Measurements from ENCODE around the gene IGSF10. TPM values are rescaled to one million over a fixed set of nuclear protein-coding genes. Genes with fewer than 3 reads are reported as not detected.

IGSF10 gene
- total and polyA plus RNA-seq, 2 of the 8 experiments (the other 6 are each of a cell fraction or from before 2014, with no cell fraction given): 0.59 to 0.95 TPM

DNA sequence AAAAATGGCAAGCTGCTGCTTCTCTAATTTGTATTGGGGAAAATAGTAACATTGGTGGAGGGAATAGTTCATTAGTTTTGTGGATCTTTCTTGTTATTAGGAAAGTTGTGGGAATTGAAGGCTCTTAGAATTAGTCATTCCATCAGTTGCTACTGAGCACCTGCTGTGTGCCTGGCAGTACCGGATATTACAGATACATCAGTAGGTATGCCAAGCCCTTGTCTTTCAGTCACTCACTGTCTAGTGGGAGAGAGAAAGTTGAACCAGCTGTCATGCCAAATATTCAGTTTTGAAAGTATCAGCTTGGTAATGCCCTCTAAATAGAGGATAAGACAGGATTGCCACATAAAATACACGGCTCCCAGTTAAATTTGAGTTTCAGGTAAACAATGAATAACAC lies 32.5 kb downstream of the IGSF10 start (continued):
- TF ChIP-seq TBP (IDR thresholded peaks at IDR 0.05; ENCODE audit: low read depth, low read length): no peak
- TF ChIP-seq CTCF (IDR thresholded peaks at IDR 0.05; ENCODE audit: control extremely low read depth in 1 of 3, insufficient read depth in 1 of 3, low read depth in 1 of 3, low read length in 3 of 3): no peak
- no peak for TF ChIP-seq SIN3A (conservative IDR thresholded peaks at IDR 0.05 in 1 of 2, IDR thresholded peaks at IDR 0.05 in 1 of 2; ENCODE audit: low read depth in 1 of 2, low read length in 2 of 2)
- TF ChIP-seq KDM4A (IDR thresholded peaks at IDR 0.05; ENCODE audit: low read depth, low read length, severe bottlenecking): no peak
- TF ChIP-seq JUN (IDR thresholded peaks at IDR 0.05; ENCODE audit: low read depth, low read length): no peak
